Pancreas (tissue), 10 donors: ENCODE data around the gene C17orf114.
A peak's percentile ranks its signal among the peaks of the same experiment; 100 is the strongest.

Experiments
- ATAC-seq, 4 donors: fragments of 200-7000 bp; cut with Tn5 transposase; one replicate each; pipeline versions ENCODE4 v1.8.0 to v1.9.1; 2020; ENCODE audit warnings: mild to moderate bottlenecking in 4 of 4, moderate library complexity in 4 of 4
- DNase-seq, 6 donors: peaks; one replicate each; pipeline ENCODE4 v3.0.0-alpha.2; 2020
- FAIRE-seq: peaks from 2 replicates; lab custom pipeline; 2012; peaks lifted over from hg19 to GRCh38; lab: Jason Lieb, UNC
- H3K27ac ChIP-seq, 4 donors: fragments of 200-600 bp; sonication (generic); 1 replicate in 3 of 4; 2 replicates in 1 of 4; pipeline versions ENCODE4 v1.5.0 to v1.8.0; 2020
- H3K27me3 ChIP-seq, 4 donors: fragments of 200-600 bp; one replicate each; pipeline ENCODE4 v1.8.0; 2021
- H3K36me3 ChIP-seq, 3 donors: fragments of 200-600 bp; sonication (generic) in 1 of 3; one replicate each; pipeline versions ENCODE4 v1.5.0 to v1.8.0; 2020 to 2021
- H3K4me1 ChIP-seq, 3 donors: fragments of 200-600 bp; one replicate each; pipeline ENCODE4 v1.8.0; 2021
- H3K4me3 ChIP-seq, 4 donors: fragments of 200-600 bp; sonication (generic) in 2 of 4; one replicate each; pipeline versions ENCODE4 v1.5.0 to v1.8.0; 2020 to 2021
- H3K9me3 ChIP-seq, 4 donors: fragments of 200-600 bp; one replicate each; pipeline ENCODE4 v1.8.0; 2021
- WGBS, 2 donors: extraction: QIAGEN DNeasy Blood & Tissue Kit; methylation state at CpG; one replicate each; pipeline ENCODE4 v1.1.7; 2013; 5-methylcytosine and 5-hydroxymethylcytosine counted together
- intact Hi-C, 3 donors: fragments of 100-400 bp; cut with DNase I; formaldehyde crosslinking; loops; one replicate each; pipeline versions ENCODE4 v1.11.1 to v1.14.2; 2022
- TF ChIP-seq, protein P1 (sequence below), 4 donors: fragments of 200-600 bp; sonication (generic) in 3 of 4; IDR thresholded peaks; one replicate each; pipeline versions ENCODE4 v1.5.0 to v1.8.0; 2021; ENCODE audit warnings: antibody characterized with exemption in 4 of 4
- donor health status: healthy with polysubstance abuse.
- donor health status: DM: no; HTN: no; CAD: no; lungs with moderate emphysema.
- donor health status: DM: no; HTN: no; CAD: no.
- donor health status: control.
- donor health status: control.
- donor health status: Bipolar disorder and iron deficiency.
- donor health status: DM: yes; HTN: yes; CAD: no.
- donor health status: DM: no; HTN: no; CAD: no.
- donor health status: DM: no; HTN: no; CAD: no.
- donor health status: DM: yes; HTN: yes; CAD: no.

C17orf114 gene

DNA sequence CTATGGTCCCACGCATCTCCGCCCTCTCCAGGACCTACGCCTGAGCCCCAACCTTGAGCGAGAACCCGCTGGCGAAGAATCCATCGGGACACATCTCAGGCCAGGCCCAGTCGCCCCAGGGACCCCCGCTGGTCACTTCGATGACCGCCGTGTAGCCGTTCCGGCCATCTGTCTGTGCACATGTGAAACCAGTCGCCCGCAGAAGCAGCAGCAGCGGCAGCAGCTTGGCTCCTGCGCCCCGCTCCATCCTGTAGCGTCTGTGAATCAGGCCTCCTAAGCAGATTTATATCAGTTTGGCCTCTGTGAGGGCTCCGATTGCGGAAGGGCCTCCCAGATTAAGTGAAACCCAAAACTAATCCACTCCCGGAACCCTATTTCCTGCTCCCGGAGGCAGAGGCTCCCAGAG, 16.0 kb downstream of the C17orf114 start, which contains the start of gene VMO1:
TSS of gene VMO1 (minus strand) at position 259 of the 406 bp plus-strand sequence. CDS start at position 247, 12 bp downstream.
- H3K4me3 ChIP-seq: peak within 1 kb of the TSS in 1 of 4 donors; percentile 22

DNA sequence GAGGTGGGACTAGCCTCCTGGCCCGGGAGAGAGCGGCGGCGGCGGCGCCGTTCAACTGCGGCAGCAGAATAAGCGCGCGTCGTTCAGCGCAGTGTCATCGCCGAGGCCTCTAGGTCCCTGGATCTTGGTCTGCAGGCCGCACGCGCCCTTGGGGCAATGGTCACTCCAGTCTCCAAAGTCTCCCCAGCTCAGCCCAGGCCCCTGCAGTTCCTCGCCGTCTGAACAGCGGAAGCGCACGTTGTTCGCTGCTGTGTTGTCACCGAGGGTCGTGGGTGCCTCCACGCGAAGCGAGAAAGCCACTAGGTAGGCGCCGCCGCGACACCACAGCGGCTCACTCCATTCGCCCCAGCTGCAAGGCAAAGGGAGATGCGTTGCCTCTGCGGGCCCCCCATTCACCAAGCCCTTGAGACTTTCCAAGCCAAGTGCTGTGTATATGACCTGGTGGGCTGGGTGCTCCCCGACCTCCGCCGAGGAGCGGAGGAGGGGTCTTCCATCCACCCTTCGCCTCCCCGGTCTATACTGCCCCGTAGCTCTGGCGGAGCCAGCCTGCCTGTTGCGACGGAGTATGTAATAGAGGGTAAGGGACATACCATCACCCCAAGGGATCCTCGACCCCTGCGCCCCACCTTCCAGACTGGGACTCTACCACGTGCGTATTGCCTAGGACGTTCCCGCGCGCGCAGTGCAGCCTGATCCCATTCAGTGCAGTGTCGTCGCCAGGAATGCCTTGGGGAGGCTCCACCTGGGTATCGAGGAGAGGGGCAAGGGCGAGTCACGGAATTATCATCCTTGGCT, 16.6 kb downstream of the C17orf114 start:
- H3K27me3 ChIP-seq: peaks cover 0 to 16% (median 0%) of the 10 kb centered on the region in 4 donors
- peaks cover 0 to 20% (median 4%) of the 10 kb centered on the region in 3 donors for H3K4me1 ChIP-seq
- FAIRE-seq: no peak
- H3K27ac ChIP-seq: no peak overlapping the region
- WGBS, 2 donors: 14 to 17% methylated on average over 61 of the region's 61 CpGs
- TF ChIP-seq, protein P1, sequence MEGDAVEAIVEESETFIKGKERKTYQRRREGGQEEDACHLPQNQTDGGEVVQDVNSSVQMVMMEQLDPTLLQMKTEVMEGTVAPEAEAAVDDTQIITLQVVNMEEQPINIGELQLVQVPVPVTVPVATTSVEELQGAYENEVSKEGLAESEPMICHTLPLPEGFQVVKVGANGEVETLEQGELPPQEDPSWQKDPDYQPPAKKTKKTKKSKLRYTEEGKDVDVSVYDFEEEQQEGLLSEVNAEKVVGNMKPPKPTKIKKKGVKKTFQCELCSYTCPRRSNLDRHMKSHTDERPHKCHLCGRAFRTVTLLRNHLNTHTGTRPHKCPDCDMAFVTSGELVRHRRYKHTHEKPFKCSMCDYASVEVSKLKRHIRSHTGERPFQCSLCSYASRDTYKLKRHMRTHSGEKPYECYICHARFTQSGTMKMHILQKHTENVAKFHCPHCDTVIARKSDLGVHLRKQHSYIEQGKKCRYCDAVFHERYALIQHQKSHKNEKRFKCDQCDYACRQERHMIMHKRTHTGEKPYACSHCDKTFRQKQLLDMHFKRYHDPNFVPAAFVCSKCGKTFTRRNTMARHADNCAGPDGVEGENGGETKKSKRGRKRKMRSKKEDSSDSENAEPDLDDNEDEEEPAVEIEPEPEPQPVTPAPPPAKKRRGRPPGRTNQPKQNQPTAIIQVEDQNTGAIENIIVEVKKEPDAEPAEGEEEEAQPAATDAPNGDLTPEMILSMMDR (IDR thresholded peaks at IDR 0.05): no peak
- DNase-seq: peak in 3 of 6 donors; percentile 20 to 57 (median 55)
- no peaks in the 10 kb centered on the region for H3K9me3 ChIP-seq
- H3K4me3 ChIP-seq: peak overlapping the region in 1 of 4 donors; percentile 22
- no peaks in the 10 kb centered on the region for H3K36me3 ChIP-seq
- ATAC-seq: no peak
- intact Hi-C loops: loop anchor here in 2 of 3 donors (5.0 to 10.0 kb wide), 3 partner anchors 51 to 102 kb away; partner anchors contain the start of genes CXCL16 (in 1 of the 2), MED11 (in 1 of the 2) and ZMYND15 (in 1 of the 2)

More for the DNA sequence above, 16.0 kb downstream of the C17orf114 start, which contains the start of gene VMO1:
- TF ChIP-seq, protein P1 (IDR thresholded peaks at IDR 0.05): no peak
- intact Hi-C loops: loop anchor here in 2 of 3 donors (5.0 to 10.0 kb wide), 3 partner anchors 51 to 101 kb away; partner anchors contain the start of genes CXCL16 (in 1 of the 2), MED11 (in 1 of the 2) and ZMYND15 (in 1 of the 2)
- WGBS, 2 donors: 9 to 12% methylated on average over 24 of the region's 24 CpGs
- Histone ChIP-seq H3K4me1 (peaks cover 0 to 20% (median 4%) of the 10 kb centered on the region in 3 donors), H3K27ac (no peak within 1 kb of the TSS), H3K27me3 (peaks cover 0 to 16% (median 0%) of the 10 kb centered on the region in 4 donors), H3K36me3 (no peaks in the 10 kb centered on the region), H3K9me3 (no peaks in the 10 kb centered on the region)
- ATAC-seq: no peak
- FAIRE-seq: no peak
- DNase-seq: peak in 2 of 6 donors; percentile 59 to 72

DNA sequence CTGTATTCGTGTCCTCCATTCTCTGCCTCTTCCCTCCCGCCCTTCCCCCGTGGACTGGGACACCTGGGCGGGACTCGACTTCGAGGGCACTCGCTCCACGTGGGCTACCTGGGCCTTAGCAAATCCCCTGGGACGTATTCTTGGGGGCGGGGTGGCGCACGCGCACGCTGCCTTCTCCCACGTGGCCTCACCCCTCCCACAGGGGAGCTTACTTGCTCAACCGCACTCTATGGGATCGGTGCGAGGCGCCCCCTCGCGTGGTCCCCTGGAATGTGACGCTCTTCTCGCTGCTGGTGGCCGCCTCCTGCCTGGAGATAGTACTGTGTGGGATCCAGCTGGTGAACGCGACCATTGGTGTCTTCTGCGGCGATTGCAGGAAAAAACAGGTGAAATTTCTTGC, 19.5 kb downstream of the C17orf114 start:
- Histone ChIP-seq H3K4me1 (peaks cover 0 to 7% (median 0%) of the 10 kb centered on the region in 3 donors), H3K36me3 (no peaks in the 10 kb centered on the region), H3K9me3 (no peaks in the 10 kb centered on the region), H3K27me3 (peaks cover 0 to 16% (median 0%) of the 10 kb centered on the region in 4 donors), H3K27ac (no peak overlapping the region), H3K4me3 (no peak overlapping the region)
- FAIRE-seq (no peak), ATAC-seq (peak in 2 of 4 donors; percentile 14 to 32), DNase-seq (no peak)
- 25 to 29% methylated on average over 22 to 28 of the region's 28 CpGs for WGBS, 2 donors
- TF ChIP-seq, protein P1 (IDR thresholded peaks at IDR 0.05): no peak
- intact Hi-C loops: loop anchor here in 1 of 3 donors (10.0 kb wide), 1 partner anchor 48 kb away; the partner anchor contains the start of genes CXCL16, MED11 and ZMYND15

DNA sequence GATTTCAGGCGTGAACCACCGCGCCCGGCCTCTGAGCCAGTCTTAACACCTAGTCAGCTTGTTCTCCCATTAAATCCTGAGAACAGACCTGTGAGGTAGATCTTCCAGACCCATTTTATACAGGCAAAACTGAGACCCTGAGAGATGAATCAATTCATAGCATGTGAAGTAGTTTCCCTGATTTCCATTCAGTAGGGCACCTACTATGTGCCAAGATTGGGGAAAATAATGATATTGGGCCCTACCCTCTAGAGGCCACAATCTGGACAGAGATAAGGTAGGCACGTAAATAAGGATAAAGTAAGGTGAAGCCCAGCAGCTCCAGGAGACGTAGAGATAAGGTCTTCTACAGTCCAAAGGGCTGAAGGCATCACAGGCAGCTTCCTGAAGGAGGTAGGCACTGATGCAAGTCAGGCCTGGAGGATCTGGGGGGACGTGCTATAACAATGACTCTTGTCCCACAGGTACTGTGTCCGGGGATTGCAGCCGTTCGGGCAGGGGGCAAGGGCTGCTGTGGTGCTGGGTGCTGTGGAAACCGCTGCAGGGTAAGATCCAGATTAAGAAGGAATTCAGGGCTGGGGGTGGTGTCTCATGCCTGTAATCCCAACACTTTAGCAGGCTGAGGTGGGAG, 21.7 kb downstream of the C17orf114 start:
- no peaks in the 10 kb centered on the region for H3K4me1 ChIP-seq
- ATAC-seq (no peak), FAIRE-seq (no peak), DNase-seq (peak in 1 of 6 donors; percentile 26)
- TF ChIP-seq, protein P1 (IDR thresholded peaks at IDR 0.05): no peak
- H3K36me3 ChIP-seq: no peaks in the 10 kb centered on the region
- H3K27me3 ChIP-seq: peaks cover 0 to 16% (median 0%) of the 10 kb centered on the region in 4 donors
- no peaks in the 10 kb centered on the region for H3K9me3 ChIP-seq
- no peak overlapping the region for H3K4me3 ChIP-seq
- 57 to 68% methylated on average over 11 of the region's 11 CpGs for WGBS, 2 donors
- intact Hi-C loops: loop anchor here in 1 of 3 donors (10.0 kb wide), 1 partner anchor 46 kb away; the partner anchor contains the start of genes CXCL16, MED11 and ZMYND15
- no peak overlapping the region for H3K27ac ChIP-seq
